HG03025 (cell line): ENCODE measurements around the gene PLEKHA3.
"Not testable (repeated sequence)": the region's sequence is repeated elsewhere in the genome, so short reads cannot be mapped to it uniquely, and the experiment has no call there.

ENCODE experiments used
- ATAC-seq: cut with Tn5 transposase; IDR thresholded peaks from one replicate; pipeline ENCODE4 v1.9.1; 2021; ENCODE audit warnings: mild to moderate bottlenecking, moderate library complexity; ENCODE audit not compliant: unreplicated experiment, low FRiP score

PLEKHA3 gene

DNA sequence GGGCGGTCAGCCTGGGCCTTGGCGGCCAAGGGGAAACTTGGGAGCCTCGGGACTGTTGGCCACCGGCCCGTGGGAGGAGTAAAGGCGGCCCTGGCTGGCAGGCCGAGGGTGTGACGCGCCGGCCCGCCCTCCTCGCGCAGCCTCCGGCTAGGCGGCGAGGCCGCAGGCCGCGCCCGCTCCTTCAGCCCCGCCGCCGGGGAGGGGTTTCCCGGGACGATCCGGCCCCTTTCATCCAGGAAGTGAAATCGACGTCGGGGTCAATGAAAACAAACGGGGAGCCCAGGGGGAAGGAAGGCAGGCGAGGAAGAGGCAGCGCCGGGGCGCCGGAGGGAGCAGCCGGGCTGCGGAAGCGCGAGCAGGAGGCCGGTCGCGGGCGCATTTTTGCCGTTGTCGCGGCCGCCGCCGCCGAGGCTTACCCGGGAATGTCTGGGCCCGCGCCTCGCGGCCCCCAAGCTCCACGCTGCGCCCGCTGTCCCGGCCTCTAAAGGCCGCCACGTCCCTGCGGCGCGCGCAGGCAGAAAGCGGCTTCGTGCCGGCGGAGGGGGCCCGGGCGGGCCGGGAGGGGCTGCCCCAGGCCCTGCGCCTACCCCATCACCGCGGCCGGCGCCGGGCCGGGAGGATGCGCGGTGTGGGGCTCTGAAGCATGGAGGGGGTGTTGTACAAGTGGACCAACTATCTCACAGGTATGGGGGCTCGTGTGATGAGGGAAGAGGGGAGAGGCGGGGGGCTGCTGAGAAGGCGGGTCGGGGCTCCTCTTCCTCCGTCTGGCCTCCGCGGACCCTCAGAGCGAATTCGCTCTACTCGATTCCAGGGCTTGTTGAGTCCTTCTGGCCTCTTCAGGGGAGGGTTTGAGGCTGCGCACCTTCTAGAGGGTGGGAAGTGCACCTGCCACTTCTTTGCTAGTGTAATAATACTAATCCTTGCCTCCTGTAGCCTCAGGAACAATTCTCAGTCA lies at the start of gene PLEKHA3:
PLEKHA3 (plus strand) TSS at position 231 of the 955 bp plus-strand sequence; CDS start at position 644, 413 bp downstream.
- ATAC-seq: peak; percentile 65

DNA sequence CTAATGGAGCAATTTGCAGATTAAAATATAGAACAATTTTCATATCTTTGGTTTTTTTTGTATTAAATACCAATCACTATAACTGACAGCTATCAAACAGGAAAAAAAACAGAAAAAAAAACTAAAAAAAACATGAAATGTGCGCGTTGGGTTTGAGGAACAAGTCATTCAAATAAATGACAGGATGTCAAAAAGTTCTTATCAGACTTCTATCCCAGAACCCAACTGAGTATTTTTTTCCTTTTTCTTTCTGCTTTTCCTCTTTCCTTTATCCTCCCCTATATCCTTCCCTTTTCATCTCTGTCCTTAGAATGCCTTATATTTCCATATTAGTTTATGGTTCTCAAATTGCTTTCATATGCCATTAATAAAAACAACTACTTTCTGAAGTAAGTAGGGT lies 43.6 kb upstream of the PLEKHA3 start:
- ATAC-seq: no peak

DNA sequence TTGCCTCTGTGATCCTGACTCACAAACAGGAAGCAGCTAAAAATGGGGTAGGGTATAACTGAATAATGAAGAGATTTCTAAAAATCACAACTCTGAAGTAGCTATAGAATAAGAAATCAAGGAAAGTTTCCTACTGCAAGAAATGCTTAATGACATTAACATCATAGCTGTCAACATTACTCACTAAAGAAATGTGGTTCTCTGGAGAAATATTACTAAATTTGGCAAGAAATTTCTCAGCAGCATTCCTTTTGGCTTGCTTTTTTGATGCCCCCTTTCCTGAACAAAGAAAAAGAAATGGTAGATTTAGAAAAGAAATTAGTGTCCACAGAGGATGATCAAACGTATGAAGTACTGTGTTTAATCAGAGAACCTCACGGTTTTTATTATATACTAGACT lies 38.8 kb upstream of the PLEKHA3 start:
- no peak for ATAC-seq

DNA sequence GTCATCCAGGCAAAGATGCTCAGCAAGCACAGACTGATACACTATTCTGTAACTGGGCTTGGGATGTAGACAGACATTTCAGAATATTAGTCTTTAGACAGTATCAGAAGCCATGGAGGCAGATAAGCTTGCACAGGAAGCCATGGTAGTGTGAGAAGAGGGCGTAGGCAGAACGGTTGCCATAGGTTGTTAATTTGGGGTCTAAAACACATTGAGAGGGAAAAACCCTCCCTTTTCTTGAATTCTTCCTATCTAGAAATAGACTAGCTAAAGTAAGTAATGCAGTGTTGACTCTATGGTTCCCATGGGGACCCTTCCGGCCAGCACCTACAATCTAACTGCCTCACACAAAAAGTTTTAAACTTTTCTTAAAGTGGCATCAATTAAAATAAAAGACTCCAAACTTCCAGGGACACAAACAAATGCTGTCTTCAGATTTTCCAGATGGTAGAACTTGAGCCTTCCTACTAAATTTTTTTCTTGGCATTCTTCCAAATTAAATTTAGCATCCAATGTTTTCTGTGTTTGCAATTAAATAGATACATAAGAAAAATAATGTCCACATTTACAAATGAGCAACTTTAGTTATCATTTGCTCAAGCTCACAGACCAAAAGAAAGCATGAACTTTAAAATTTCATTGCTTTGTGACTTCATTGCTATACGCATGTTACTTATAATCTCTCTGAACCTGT lies 31.1 kb upstream of the PLEKHA3 start:
- no peak for ATAC-seq

DNA sequence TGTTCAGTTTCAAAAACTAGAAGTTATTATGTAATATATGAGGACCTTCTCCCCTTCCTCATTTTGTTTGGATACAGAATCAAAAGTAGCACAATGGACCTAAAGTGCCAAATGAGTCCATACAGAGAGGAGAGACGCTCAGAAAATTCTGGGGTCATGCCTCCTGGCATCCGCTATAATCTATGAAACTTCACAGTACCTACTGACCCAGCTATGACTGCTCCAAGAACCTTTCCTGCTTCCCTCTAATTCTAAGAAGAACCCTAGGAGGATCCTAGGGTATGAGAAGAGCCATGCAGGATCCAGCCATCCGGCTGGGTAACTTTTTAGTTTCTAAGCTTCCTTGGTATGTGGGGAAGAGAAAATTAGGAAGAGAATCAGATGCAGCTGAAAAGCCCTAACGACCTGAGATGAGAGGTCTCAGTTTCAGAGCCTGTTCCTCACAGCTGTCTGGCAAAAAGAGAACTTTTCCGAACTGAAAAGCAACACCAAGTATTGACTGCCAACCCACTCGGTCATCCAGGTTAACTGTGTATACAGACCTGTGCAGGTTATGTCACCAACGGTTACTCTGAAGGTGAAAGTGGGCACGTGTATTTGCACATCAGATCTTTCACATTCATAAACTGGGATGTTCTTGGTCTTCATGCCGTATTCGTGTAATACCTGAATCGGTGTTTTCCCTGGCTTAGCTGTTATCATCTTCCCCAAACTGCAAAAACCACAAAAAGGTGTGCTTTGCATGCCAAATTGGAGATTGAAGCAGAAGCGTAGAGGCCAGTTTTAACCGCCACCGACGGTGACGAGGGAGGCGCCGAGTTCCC lies 30.3 kb upstream of the PLEKHA3 start:
- peak; percentile 13 for ATAC-seq

DNA sequence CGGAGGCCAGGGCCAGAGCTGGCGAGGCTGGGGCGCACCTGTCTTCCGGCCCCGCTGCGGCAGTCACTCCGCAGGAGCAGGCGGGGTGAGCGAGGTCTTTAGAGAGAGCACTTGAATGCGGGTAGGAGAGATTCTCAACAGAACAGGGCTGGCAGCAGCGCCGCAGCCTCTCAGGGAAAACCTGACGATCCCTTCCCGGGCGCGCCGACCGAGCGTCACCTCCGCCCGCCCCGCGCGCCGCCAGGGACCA lies 29.8 kb upstream of the PLEKHA3 start:
- peak; percentile 41 for ATAC-seq

DNA sequence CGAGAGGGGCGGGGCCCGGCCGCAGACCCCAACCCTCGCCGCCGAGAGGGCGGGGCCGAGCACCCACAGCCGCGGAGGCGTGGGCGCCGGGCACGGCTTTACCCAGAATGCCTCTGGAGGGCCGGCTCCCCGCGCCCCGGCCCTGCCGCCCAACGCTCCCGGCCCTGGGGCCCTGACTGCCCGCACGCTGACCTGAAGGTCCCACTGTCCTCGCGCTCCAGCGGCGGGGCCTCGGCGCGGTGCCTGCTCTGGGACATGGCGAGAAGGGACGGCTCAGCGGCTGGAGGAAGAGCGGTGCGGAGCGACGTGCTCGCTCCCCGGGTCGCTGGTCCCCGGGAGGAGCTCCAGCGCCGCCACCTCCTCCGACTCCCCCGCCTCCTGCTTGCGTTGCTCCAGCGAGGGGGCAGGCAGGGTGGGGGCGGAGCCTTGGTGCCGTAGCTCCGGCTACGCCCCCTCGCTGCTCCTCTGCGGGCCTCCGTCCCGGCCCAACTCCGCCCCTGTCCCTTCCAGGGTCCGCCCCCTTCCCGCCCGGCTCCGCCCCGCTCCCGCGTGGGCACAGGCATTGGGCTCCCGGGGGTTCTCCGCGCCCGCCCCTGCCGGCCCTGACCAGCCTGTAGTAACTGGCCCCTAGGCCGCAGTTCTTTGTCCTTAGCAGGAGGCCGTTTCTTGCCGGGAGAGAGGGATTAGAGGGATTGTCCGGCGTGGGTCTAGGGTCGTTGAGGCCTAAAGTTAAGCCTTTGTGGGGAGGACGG lies 29.3 kb upstream of the PLEKHA3 start, which contains the start of the genes PJVK and PRKRA:
PJVK (plus strand) TSS at position 605 of the 752 bp plus-strand sequence. CDS start 2,032 bp downstream, outside the sequence.
PRKRA (minus strand) TSS at position 402 of the 752 bp plus-strand sequence; CDS start at position 257, 145 bp downstream.
- ATAC-seq: peak; percentile 80

DNA sequence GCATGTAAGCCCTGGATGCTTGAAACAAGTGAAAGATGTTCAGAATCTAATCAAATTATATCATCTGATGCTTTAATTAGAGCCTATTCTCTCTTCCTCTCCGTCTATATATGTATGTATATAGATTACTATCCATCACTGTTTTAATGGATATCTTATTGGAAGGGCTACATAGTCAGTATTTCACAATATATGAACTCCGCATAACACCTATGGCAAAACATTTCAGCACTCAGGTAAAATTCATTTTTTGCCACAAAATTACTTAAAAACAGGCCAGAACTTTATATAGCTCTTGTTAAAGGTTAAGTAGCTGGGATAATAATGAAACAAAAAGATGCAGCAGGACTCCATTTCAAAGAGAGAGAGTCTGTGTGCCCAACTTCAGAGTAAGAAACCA lies 27.9 kb upstream of the PLEKHA3 start:
- ATAC-seq: no peak

DNA sequence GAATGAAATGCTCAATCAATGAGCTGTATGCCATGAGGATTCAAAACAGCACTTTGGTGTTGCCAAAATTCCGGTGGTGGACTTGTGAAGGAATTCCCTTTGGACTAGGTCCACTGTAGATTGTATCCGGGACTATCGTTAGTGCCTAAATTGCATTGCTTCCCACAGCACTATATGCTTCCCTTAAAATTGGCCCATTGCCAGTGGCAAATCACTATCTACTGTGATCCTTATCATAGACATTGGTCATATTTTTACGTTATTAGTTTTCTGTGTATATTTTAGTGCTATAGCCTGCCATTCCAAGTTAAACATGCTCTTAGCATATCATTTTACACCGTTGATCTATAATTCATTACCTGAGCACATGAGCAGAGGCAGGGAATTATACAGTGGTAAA lies 27.4 kb upstream of the PLEKHA3 start:
- no peak for ATAC-seq

DNA sequence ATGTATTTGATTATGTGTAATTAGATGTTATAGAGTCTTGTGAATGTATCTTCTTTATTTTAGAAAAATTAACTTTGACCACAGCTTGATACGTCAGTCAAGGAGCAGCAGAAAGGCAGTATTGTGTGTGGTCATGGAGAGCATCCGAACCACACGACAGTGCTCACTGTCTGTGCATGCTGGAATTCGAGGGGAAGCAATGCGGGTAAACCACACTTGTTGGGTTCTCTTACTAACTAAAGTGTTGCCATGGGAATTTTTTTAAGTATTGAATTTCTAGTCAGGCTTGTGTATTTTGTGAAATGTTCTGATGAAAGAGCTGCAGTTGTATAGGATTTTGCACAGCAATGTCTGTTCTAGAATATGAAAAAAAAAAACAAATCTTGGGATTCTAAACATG lies 24.3 kb upstream of the PLEKHA3 start:
- ATAC-seq: no peak

DNA sequence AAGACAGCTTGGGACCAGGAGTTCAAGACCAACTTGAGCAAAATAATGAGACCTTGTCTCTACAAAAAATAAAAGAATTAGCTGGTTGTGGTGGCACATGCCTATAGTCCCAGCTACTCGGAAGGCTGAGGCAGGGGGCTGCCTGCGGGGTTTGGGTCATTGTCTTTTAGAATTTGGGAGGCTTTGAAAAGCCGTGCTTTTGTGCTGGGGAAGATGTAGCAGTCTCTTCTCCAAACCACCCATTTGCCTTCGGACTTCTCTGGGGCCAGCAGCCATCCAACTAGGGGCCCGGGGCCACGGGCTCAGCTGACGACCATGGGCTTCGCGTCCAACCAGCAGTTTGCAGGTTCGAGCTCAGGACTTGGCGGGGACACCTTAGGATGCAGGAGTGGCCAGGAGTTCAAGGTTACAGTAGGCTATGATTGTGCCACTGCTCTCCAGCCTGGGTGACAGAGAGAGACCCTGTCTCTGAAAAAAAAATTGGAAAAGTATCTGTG lies 22.8 kb upstream of the PLEKHA3 start:
- ATAC-seq: no peak

DNA sequence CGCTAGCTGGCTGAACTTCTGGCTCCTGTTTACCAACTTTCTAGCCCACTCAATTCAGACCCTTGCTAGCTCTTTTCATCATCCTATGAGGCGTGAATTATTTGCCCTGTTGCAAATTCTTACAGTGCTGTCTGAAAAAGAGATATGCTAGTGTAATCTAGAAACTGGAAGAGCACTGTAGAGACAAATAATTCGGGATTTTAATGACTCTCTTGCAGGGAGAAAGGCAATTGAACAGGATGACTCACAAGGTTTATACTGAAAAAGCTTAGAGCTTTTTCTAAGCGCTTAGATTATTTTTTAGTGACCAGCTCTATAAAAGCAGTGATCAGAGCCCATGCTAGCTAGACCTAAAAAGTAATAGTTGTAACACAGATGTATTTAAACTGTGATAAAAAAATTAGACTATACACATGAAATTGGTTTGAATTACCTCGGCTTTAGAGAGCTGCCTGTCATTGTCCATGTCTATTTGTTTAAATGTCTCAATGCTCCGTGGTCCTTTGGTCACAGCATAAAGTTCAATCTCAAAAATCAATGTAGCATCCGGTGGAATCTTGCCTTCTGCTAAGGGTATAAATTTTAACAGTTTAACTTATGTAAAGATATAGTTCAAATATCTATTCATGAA lies 10.9 kb upstream of the PLEKHA3 start:
- ATAC-seq: no peak

DNA sequence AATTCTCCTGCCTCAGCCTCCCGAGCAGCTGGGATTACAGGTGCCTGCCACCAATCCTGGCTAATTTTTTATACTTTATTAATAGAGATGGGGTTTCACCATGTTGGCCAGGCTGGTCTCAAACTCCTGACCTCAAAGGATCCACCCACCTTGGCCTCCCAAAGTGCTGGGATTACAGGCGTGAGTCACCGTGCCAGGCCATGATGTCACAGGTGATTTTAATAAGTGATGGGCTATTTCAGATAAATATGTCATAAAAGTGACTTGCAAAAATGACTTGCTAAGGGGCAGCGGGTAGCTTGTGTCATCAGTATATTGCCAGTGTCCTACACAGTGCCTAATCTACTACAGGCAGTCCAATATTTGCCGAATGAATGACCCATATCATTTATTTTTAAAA lies 8.9 kb upstream of the PLEKHA3 start:
- ATAC-seq: not testable (repeated sequence)

DNA sequence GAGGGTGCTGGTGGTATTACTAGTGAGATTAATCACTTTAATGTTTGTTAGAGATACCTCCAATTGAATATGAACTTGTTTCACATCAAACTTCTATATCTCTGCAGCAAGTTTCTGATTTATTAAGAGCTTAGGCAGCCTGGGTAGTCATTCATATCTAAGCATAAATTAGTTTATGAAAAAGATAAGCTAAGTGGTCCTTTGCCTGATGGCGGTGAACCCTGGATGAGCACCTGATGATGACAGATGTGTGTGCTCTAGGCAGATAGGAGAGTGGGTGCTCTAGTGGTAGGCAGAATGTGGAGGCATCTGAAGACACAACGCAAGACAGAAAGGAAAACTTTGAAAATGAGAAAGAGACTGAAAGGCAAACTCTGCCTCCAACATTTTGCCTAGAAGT lies 6.9 kb upstream of the PLEKHA3 start:
- no peak for ATAC-seq

DNA sequence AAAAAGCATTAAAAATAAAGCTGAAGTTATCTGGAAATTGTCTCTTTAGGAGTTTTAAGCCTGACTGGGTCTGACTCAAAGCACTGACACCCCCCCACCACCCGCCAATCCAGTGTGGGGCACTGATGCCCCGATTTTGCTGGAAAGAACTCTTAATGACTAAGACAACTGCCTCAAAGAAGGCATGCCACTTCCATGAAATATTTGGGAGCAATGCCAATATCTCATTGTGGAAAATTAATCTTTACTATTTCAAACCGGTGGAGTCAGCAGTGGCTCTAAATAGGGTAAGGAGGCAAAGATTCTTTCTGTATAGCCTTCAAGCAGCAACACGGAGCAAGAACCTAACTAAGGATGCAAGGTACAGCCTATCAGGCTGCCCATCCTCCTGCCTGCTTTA lies 6.3 kb upstream of the PLEKHA3 start:
- ATAC-seq: no peak

DNA sequence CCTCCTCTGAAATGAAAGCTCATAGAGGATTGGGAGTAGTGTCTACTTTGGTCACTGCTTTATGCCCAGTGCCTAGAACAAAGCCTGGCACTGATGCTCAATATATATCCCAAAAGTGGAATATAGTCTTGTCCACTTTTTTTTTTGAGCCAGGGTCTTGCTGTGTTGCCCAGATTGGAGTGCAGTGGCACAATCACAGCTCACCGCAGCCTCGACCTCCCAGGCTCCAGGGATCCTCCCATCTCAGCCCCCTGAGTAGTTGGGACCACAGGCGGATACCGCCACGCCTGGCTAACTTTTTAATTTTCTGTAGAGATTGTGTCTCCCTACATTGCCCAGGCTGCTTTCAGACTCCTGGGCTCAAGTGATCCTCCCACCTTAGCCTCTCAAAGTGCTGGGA lies 5.7 kb upstream of the PLEKHA3 start:
- ATAC-seq: no peak

DNA sequence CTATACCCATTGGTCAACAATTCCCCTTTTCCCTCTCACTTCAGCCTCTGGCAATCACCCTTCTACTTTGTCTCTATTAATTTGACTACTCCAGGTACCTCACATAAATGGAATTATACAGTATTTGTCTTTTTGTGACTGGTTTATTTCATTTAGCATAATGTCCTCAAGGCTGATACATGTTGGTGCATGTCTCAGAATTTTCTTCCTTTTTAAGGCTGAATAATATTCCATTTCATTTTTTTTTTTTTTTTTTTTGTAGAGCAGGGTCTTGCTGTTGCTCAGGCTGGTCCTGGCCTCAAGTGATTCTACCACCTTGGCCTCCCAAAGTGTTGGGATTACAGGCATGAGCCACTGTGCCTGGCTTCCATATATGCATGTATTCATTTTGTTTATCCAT lies 3.8 kb upstream of the PLEKHA3 start:
- no peak for ATAC-seq

DNA sequence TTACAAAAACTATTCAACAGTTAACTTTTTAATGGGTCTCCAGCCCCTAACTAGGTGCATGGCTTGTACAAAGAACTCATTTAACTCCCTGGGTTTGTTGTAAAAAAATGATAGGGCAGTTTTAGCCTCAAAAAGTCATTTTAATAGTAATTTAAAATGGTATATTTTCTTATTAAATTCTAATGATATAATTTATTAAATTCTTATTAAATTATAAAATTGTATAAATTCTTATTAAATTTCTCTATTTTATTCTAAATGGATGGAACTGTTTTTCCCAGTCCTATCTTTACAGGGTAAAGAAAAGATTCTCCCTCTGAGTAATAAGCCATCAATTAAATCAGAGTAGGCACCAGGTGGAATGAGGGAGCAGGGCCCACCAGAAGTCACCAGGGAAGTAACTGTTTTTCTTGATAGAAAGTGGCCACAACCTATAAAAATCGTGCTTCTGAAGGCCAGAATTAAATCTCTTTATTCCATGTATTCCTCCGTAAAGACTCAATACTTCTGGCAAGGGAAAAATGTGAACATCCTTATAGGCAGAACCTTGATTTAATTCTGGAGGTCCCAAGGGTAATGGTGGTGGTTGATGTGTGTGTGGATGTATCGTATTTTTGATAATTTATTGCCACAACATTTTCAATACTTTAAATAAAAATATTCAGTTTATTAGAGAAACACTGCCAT lies 2.7 kb upstream of the PLEKHA3 start:
- no peak for ATAC-seq

DNA sequence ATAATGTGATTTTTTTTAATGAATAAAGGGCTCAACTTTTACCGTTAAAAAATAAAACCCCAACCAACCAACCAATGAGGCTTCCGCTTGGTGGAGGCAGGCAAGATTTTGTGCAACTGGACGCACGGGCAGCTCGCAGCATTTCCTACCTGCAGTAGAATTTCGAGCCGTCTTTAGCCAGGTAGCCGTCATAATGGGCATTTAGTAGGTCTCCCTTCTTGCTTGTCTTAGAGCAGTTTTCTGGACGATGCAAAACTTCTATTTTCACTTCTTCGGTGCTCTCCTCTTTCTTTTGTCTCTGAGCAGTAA lies 2.2 kb upstream of the PLEKHA3 start:
- peak; percentile 3 for ATAC-seq
